GM18909 (cell line): ENCODE results near the gene SAMD14.

Experiments used
- ATAC-seq: cut with Tn5 transposase; IDR thresholded peaks from one replicate; pipeline ENCODE4 v1.9.1; 2021; ENCODE audit warnings: mild to moderate bottlenecking; ENCODE audit not compliant: unreplicated experiment, poor library complexity

SAMD14 gene

GRCh38 chr17:50129728-50130558 lies at the start of gene SAMD14:
SAMD14 (minus strand) TSS chr17:50130160; CDS start chr17:50124959, 5,201 bp downstream.
- ATAC-seq = no peak

- ATAC-seq = peak; percentile 76
Measured at GRCh38 chr17:50177983-50178834, 48.2 kb upstream of the SAMD14 start.

GRCh38 chr17:50177476-50177875 lies 47.5 kb upstream of the SAMD14 start:
- no peak for ATAC-seq

GRCh38 chr17:50176559-50177357 lies 46.8 kb upstream of the SAMD14 start:
- ATAC-seq = no peak

GRCh38 chr17:50175035-50175807 lies 45.3 kb upstream of the SAMD14 start:
- ATAC-seq = no peak

- ATAC-seq = no peak
Measured at GRCh38 chr17:50174444-50174843, 44.5 kb upstream of the SAMD14 start.

GRCh38 chr17:50173335-50173941 lies 43.5 kb upstream of the SAMD14 start:
- no peak for ATAC-seq

- ATAC-seq = no peak
Measured at GRCh38 chr17:50172936-50173334, 43.0 kb upstream of the SAMD14 start.

GRCh38 chr17:50172130-50172529 lies 42.2 kb upstream of the SAMD14 start:
- no peak for ATAC-seq

GRCh38 chr17:50171371-50172071 lies 41.6 kb upstream of the SAMD14 start:
- no peak for ATAC-seq

GRCh38 chr17:50170662-50171370 lies 40.9 kb upstream of the SAMD14 start:
- ATAC-seq = peak; percentile 76

- ATAC-seq = no peak
Measured at GRCh38 chr17:50169881-50170459, 40.0 kb upstream of the SAMD14 start.

- ATAC-seq = no peak
Measured at GRCh38 chr17:50169121-50169764, 39.3 kb upstream of the SAMD14 start.

- no peak for ATAC-seq
Measured at GRCh38 chr17:50168319-50168718, 38.4 kb upstream of the SAMD14 start.

GRCh38 chr17:50167371-50167770 lies 37.4 kb upstream of the SAMD14 start:
- no peak for ATAC-seq

GRCh38 chr17:50166518-50167181 lies 36.7 kb upstream of the SAMD14 start:
- ATAC-seq = no peak
